ENCODE results near the gene SLC43A3. TPM values are rescaled to one million over a fixed set of nuclear protein-coding genes. Genes with fewer than 3 reads are reported as not detected.

The SLC43A3 gene
- total and polyA plus RNA-seq, 2 of the 4 experiments (the other 2 are of a cell fraction): 12.7 to 21.1 TPM

DNA sequence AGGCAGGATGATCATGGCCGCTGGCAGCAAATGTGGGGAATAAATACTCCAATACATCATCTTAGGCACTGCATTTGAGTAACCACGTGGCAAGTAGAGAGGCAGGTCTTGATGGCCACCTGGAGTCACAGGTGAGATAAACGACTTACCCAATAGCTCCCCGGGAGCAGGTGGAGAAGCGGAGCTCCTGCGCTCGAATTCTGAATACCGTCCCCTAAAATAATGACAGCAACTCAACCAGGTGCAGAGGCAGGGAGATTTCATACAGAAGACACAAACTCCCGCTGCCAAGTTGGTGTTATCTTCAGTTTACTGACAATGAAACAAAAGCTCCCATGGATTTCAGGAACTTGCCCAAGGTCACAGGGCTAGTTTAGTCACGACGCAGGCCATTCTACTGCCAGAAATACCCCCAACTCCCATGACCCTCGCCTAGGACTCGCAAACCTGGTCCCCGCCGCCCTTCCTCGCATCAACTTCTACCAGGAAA lies 437 bp downstream of the SLC43A3 start:
- POLR2A ChIA-PET (ENCODE audit: unreplicated experiment): no interaction called here

More for the DNA sequence above, 437 bp downstream of the SLC43A3 start:
- TF ChIP-seq MAFK (IDR thresholded peaks at IDR 0.05; ENCODE audit: low read depth, low read length) (no peak), RFX5 (IDR thresholded peaks at IDR 0.05; ENCODE audit: low read depth, low read length) (no peak), SMC3 (IDR thresholded peaks at IDR 0.05; ENCODE audit: low read depth, low read length) (no peak), RCOR1 (IDR thresholded peaks at IDR 0.05; ENCODE audit: insufficient replicate concordance, low read length) (no peak), NFE2L2 (IDR thresholded peaks at IDR 0.05; ENCODE audit: low read depth, low read length) (no peak), FOS (IDR thresholded peaks at IDR 0.05; ENCODE audit: low read depth, low read length) (no peak), RAD21 (IDR thresholded peaks at IDR 0.05; ENCODE audit: low read length) (no peak), MXI1 (IDR thresholded peaks at IDR 0.05; ENCODE audit: borderline replicate concordance, low read depth, low read length) (no peak), MAZ (IDR thresholded peaks at IDR 0.05; ENCODE audit: borderline replicate concordance, low read depth, low read length) (no peak), CEBPB (IDR thresholded peaks at IDR 0.05; ENCODE audit: low read depth, low read length) (no peak), CHD1 (IDR thresholded peaks at IDR 0.05; ENCODE audit: low read depth, low read length) (no peak), POLR2A (IDR thresholded peaks at IDR 0.05; ENCODE audit: low read depth, low read length) (no peak), BHLHE40 (IDR thresholded peaks at IDR 0.05; ENCODE audit: low read depth, low read length) (no peak)
- TF ChIP-seq, protein P1, sequence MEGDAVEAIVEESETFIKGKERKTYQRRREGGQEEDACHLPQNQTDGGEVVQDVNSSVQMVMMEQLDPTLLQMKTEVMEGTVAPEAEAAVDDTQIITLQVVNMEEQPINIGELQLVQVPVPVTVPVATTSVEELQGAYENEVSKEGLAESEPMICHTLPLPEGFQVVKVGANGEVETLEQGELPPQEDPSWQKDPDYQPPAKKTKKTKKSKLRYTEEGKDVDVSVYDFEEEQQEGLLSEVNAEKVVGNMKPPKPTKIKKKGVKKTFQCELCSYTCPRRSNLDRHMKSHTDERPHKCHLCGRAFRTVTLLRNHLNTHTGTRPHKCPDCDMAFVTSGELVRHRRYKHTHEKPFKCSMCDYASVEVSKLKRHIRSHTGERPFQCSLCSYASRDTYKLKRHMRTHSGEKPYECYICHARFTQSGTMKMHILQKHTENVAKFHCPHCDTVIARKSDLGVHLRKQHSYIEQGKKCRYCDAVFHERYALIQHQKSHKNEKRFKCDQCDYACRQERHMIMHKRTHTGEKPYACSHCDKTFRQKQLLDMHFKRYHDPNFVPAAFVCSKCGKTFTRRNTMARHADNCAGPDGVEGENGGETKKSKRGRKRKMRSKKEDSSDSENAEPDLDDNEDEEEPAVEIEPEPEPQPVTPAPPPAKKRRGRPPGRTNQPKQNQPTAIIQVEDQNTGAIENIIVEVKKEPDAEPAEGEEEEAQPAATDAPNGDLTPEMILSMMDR (conservative IDR thresholded peaks at IDR 0.05; ENCODE audit: low read depth, low read length): no peak
- TF ChIP-seq, protein P2, sequence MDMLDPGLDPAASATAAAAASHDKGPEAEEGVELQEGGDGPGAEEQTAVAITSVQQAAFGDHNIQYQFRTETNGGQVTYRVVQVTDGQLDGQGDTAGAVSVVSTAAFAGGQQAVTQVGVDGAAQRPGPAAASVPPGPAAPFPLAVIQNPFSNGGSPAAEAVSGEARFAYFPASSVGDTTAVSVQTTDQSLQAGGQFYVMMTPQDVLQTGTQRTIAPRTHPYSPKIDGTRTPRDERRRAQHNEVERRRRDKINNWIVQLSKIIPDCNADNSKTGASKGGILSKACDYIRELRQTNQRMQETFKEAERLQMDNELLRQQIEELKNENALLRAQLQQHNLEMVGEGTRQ (IDR thresholded peaks at IDR 0.05; ENCODE audit: low read depth, low read length): no peak
- TF ChIP-seq, protein P3, sequence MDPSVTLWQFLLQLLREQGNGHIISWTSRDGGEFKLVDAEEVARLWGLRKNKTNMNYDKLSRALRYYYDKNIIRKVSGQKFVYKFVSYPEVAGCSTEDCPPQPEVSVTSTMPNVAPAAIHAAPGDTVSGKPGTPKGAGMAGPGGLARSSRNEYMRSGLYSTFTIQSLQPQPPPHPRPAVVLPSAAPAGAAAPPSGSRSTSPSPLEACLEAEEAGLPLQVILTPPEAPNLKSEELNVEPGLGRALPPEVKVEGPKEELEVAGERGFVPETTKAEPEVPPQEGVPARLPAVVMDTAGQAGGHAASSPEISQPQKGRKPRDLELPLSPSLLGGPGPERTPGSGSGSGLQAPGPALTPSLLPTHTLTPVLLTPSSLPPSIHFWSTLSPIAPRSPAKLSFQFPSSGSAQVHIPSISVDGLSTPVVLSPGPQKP (IDR thresholded peaks at IDR 0.05; ENCODE audit: borderline replicate concordance, low read depth, low read length): no peak
- Histone ChIP-seq H2BK5ac (ENCODE audit: low read depth, low read length, poor library complexity, severe bottlenecking) (peak overlapping the region; percentile 94), H3K36me3 (ENCODE audit: control insufficient read depth, insufficient read depth, low read length) (0 out of 2 replicates have a peak, but pooled peaks cover 3% of the 10 kb centered on the region), H2AK9ac (replicated peaks; ENCODE audit: low read depth, low read length, poor library complexity) (peak overlapping the region; percentile 95), H3K4me3 (ENCODE audit: insufficient read depth, low read depth, low read length) (peak overlapping the region; percentile 33), H4K20me1 (ENCODE audit: insufficient read depth, low read length) (0 out of 2 replicates have a peak, but pooled peaks cover 4% of the 10 kb centered on the region), H2AFZ (replicated peaks; ENCODE audit: low read length, poor library complexity) (peak overlapping the region; percentile 88), H2AK5ac (ENCODE audit: low read depth, low read length) (peak overlapping the region; percentile 92), H3K23ac (ENCODE audit: low read depth, low read length) (peak overlapping the region; percentile 95), H3K9me3 (ENCODE audit: control insufficient read depth, insufficient read depth, low read length) (no peaks in the 10 kb centered on the region), H3K56ac (ENCODE audit: extremely low read depth, insufficient read depth, low read length) (0 out of 2 replicates have a peak overlapping the region, but pooled peaks have one; percentile 68), H3K4me2 (ENCODE audit: low read depth, low read length) (peak overlapping the region; percentile 81), H4K91ac (ENCODE audit: insufficient read depth, low read depth, low read length) (peak overlapping the region; percentile 94), H4K5ac (ENCODE audit: low read depth, low read length) (peak overlapping the region; percentile 77), H2BK20ac (ENCODE audit: low read depth, low read length) (peak overlapping the region; percentile 87; the same call in 1 of the 2 replicates), H3K9ac (ENCODE audit: low read depth, low read length) (peak overlapping the region; percentile 80), H3K4me1 (ENCODE audit: control insufficient read depth, insufficient read depth, low read length) (peaks cover 31% of the 10 kb centered on the region), H2BK120ac (ENCODE audit: low read depth, low read length) (peak overlapping the region; percentile 88), H3K27me3 (ENCODE audit: control insufficient read depth, insufficient read depth, low read length) (no peaks in the 10 kb centered on the region), H3K9me1 (ENCODE audit: insufficient read depth, low read length) (peaks cover 18% of the 10 kb centered on the region), H3K18ac (ENCODE audit: low read depth, low read length) (peak overlapping the region; percentile 78), H3K79me1 (ENCODE audit: low read depth in 1 of 2, low read length in 2 of 2) (peaks cover 6 to 23% of the 10 kb centered on the region in 2 experiments; a peak in 3 of 4 replicates), H3K14ac (replicated peaks; ENCODE audit: low read depth, low read length) (peak overlapping the region; percentile 86), H3K27ac (ENCODE audit: insufficient read depth, low read length) (peak overlapping the region; percentile 97), H2BK15ac (ENCODE audit: low read depth, low read length) (peak overlapping the region; percentile 62; the same call in 2 of the 3 replicates), H3K4ac (ENCODE audit: low read depth, low read length) (peak overlapping the region; percentile 91), H4K8ac (ENCODE audit: low read depth in 2 of 2, low read length in 2 of 2) (peak overlapping the region; percentile 53 to 90; a peak in 3 of 4 replicates)
- CTCF ChIA-PET: interaction anchor here (1.1 kb wide), 1 partner anchor 8 kb away, joined by 10 read pairs; no protein-coding TSS in a partner anchor
- ATAC-seq (ENCODE audit: low read depth) (no peak), DNase-seq (no peak)
- dilution Hi-C loops (cut with HindIII; ENCODE audit: low sequenced_read_pairs, unreplicated experiment) (no loop called here), in situ Hi-C loops (cut with MboI; ENCODE audit: low sequenced_read_pairs) (no loop called here), intact Hi-C loops (cut with micrococcal nuclease) (no loop called here)
- no TSS peak for BruUV-seq (replicated peaks)
- WGBS, 2 experiments (ENCODE audit: extremely low coverage in 2 of 2, insufficient read length in 1 of 2): 21% methylated on average over 3 of the region's 16 CpGs; no CpG with 5 or more reads in 1 of the 2 experiments

Measured in IMR-90 (cell line).